Liver (tissue), 9 donors: ENCODE data around the gene FRYL. TPM values are rescaled to one million over a fixed set of nuclear protein-coding genes. Genes with fewer than 3 reads are reported as not detected.
A peak's percentile ranks its signal among the peaks of the same experiment; 100 is the strongest.

ENCODE experiments used
- DNase-seq: peaks from one replicate; pipeline ENCODE4 v3.0.0-alpha.2; 2017; ENCODE audit warnings: low spot score
- H3K27ac ChIP-seq, 2 donors: one replicate each; pipeline ENCODE4 v1.7.0; 2013; ENCODE audit warnings: inconsistent platforms in 2 of 2, low read length in 2 of 2, control low read depth in 1 of 2, low read depth in 1 of 2, mild to moderate bottlenecking in 1 of 2
- H3K27me3 ChIP-seq, 4 donors: one replicate each; pipeline versions ENCODE4 v1.6.1 to v1.7.0; 2013; ENCODE audit warnings: low read length in 3 of 4, inconsistent platforms in 1 of 4, mild to moderate bottlenecking in 1 of 4, moderate library complexity in 1 of 4; ENCODE audit not compliant: control insufficient read depth in 4 of 4, insufficient read depth in 4 of 4
- H3K36me3 ChIP-seq, 4 donors: one replicate each; pipeline versions ENCODE4 v1.6.1 to v1.7.0; 2013; ENCODE audit warnings: low read length in 3 of 4, mild to moderate bottlenecking in 3 of 4, low read depth in 1 of 4, moderate library complexity in 1 of 4; ENCODE audit not compliant: control insufficient read depth in 4 of 4, insufficient read depth in 3 of 4
- H3K4me1 ChIP-seq, 4 donors: one replicate each; pipeline versions ENCODE4 v1.6.1 to v1.7.0; 2013; ENCODE audit warnings: low read length in 3 of 4, mild to moderate bottlenecking in 3 of 4, moderate library complexity in 1 of 4; ENCODE audit not compliant: control insufficient read depth in 4 of 4, insufficient read depth in 4 of 4
- H3K4me3 ChIP-seq, 3 donors: one replicate each; pipeline versions ENCODE4 v1.6.1 to v1.7.0; 2013; ENCODE audit warnings: low read length in 3 of 3, control low read depth in 1 of 3, low read depth in 1 of 3, mild to moderate bottlenecking in 1 of 3
- H3K9ac ChIP-seq, 2 donors: one replicate each; pipeline ENCODE4 v1.7.0; 2013; ENCODE audit warnings: low read length in 2 of 2, mild to moderate bottlenecking in 2 of 2, moderate library complexity in 2 of 2, control low read depth in 1 of 2, low read depth in 1 of 2
- H3K9me3 ChIP-seq, 4 donors: one replicate each; pipeline versions ENCODE4 v1.6.1 to v1.7.0; 2013; ENCODE audit warnings: low read length in 3 of 4; ENCODE audit not compliant: control insufficient read depth in 4 of 4
- ATF3 ChIP-seq: IDR thresholded peaks from 2 replicates; pipeline ENCODE4 v1.6.1; 2016; ENCODE audit warnings: antibody characterized with exemption
- CTCF ChIP-seq: fragments of 150-350 bp; IDR thresholded peaks from 2 replicates; pipeline ENCODE4 v1.5.1; 2017; ENCODE audit warnings: improper control_type of control experiment, low read depth, low read length; ENCODE audit not compliant: missing input control
- EGR1 ChIP-seq, 2 donors: IDR thresholded peaks; 2 replicates each; pipeline ENCODE4 v1.6.1; 2016 to 2018; ENCODE audit warnings: antibody characterized with exemption in 2 of 2, low read depth in 2 of 2
- FOXA1 ChIP-seq: IDR thresholded peaks from 2 replicates; pipeline ENCODE4 v1.6.1; 2016; ENCODE audit warnings: antibody characterized with exemption
- FOXA2 ChIP-seq: IDR thresholded peaks from 2 replicates; pipeline ENCODE4 v1.6.1; 2016; ENCODE audit warnings: antibody characterized with exemption
- GABPA ChIP-seq, 2 donors: IDR thresholded peaks in 1 of 2; conservative IDR thresholded peaks in 1 of 2; 2 replicates each; pipeline ENCODE4 v1.6.1; 2016; ENCODE audit warnings: antibody characterized with exemption in 2 of 2, mild to moderate bottlenecking in 1 of 2, moderate library complexity in 1 of 2
- HNF4A ChIP-seq, 2 donors: conservative IDR thresholded peaks; 2 replicates each; pipeline ENCODE4 v1.6.1; 2016; ENCODE audit warnings: antibody characterized with exemption in 2 of 2, mild to moderate bottlenecking in 2 of 2
- JUND ChIP-seq, 2 donors: IDR thresholded peaks; 2 replicates each; pipeline ENCODE4 v1.6.1; 2016; ENCODE audit warnings: antibody characterized with exemption in 2 of 2
- NR2F2 ChIP-seq: IDR thresholded peaks from 2 replicates; pipeline ENCODE4 v1.6.1; 2016; ENCODE audit warnings: antibody characterized with exemption
- REST ChIP-seq: IDR thresholded peaks from 2 replicates; pipeline ENCODE4 v1.6.1; 2016; ENCODE audit warnings: antibody characterized with exemption, mild to moderate bottlenecking
- RXRA ChIP-seq, 2 donors: IDR thresholded peaks; 2 replicates each; pipeline ENCODE4 v1.6.1; 2017 to 2018; ENCODE audit warnings: antibody characterized with exemption in 2 of 2, mild to moderate bottlenecking in 1 of 2
- SP1 ChIP-seq: IDR thresholded peaks from 2 replicates; pipeline ENCODE4 v1.6.1; 2018; ENCODE audit warnings: antibody characterized with exemption, mild to moderate bottlenecking
- TAF1 ChIP-seq: conservative IDR thresholded peaks from 2 replicates; pipeline ENCODE4 v1.6.1; 2016; ENCODE audit warnings: antibody characterized with exemption, mild to moderate bottlenecking
- YY1 ChIP-seq: IDR thresholded peaks from 2 replicates; pipeline ENCODE4 v1.6.1; 2016; ENCODE audit warnings: antibody characterized with exemption, mild to moderate bottlenecking
- ZBTB33 ChIP-seq: IDR thresholded peaks from 2 replicates; pipeline ENCODE4 v1.6.1; 2016; ENCODE audit warnings: antibody characterized with exemption
- WGBS: extraction: QIAGEN DNeasy Blood & Tissue Kit; methylation state at CpG from one replicate; pipeline ENCODE4 v1.1.7; 2013; 5-methylcytosine and 5-hydroxymethylcytosine counted together
- polyA plus RNA-seq, 2 donors: library from polyadenylated mRNA; stranded (reverse) in 1 of 2; unstranded in 1 of 2; fragments of 200-250 nt in 1 of 2; fragments of >200 nt in 1 of 2; fragmentation: Nextera tagmentation in 1 of 2; extraction: Ambion mirVana in 1 of 2; gene quantifications; one replicate each; pipeline versions ENCODE4 v1.2.1 to v1.2.3, GENCODE V29; 2013 to 2015
- total RNA-seq, 2 donors: library from RNA; depleted of rRNA; stranded (reverse); fragments of >200 nt; gene quantifications; one replicate each; pipeline ENCODE4 v1.2.3, GENCODE V29; 2014
- donor health status: healthy.
- donor health status: healthy.
- donor health status: healthy.
- donor health status: healthy.
- donor health status: healthy.

FRYL gene
- total and polyA plus RNA-seq, 4 donors: 5.3 to 79.0 (median 27.2) TPM

- H3K27me3 ChIP-seq: peaks cover 0 to 10% (median 5%) of the 10 kb centered on the region in 4 donors
- no peaks in the 10 kb centered on the region for H3K36me3 ChIP-seq
- peaks cover 0 to 8% (median 0%) of the 10 kb centered on the region in 4 donors for H3K9me3 ChIP-seq
- peak; percentile 37 for DNase-seq
- H3K9ac ChIP-seq: no peak overlapping the region
- H3K4me3 ChIP-seq: peak overlapping the region in 1 of 3 donors; percentile 49
- peaks cover 2 to 9% (median 8%) of the 10 kb centered on the region in 4 donors for H3K4me1 ChIP-seq
- 12% methylated on average over 66 of the region's 66 CpGs for WGBS
- no peak for TF ChIP-seq ATF3
- no peak for TF ChIP-seq ZBTB33
- TF ChIP-seq REST: no peak
- no peak for TF ChIP-seq SP1
- no peak for TF ChIP-seq RXRA (IDR thresholded peaks at IDR 0.05)
- TF ChIP-seq NR2F2: no peak
- TF ChIP-seq FOXA2: no peak
- TF ChIP-seq HNF4A (conservative IDR thresholded peaks at IDR 0.05): no peak
- no peak for TF ChIP-seq EGR1 (IDR thresholded peaks at IDR 0.05; ENCODE audit: low read depth in 2 of 2)
- TF ChIP-seq GABPA (IDR thresholded peaks at IDR 0.05 in 1 of 2, conservative IDR thresholded peaks at IDR 0.05 in 1 of 2): no peak
- TF ChIP-seq FOXA1: no peak
- no peak overlapping the region for H3K27ac ChIP-seq
These were observed 296.1 kb downstream of the FRYL start for GRCh38 chr4:48483777-48484493.

GRCh38 chr4:48483006-48483776, 296.9 kb downstream of the FRYL start, which contains the start of gene SLC10A4:
Gene SLC10A4 (plus strand): TSS chr4:48483343. CDS start chr4:48483562, 219 bp downstream.
- peak within 1 kb of the TSS in 1 of 3 donors; percentile 49 for H3K4me3 ChIP-seq
- no peak within 1 kb of the TSS for H3K27ac ChIP-seq
- H3K27me3 ChIP-seq: peaks cover 0 to 10% (median 5%) of the 10 kb centered on the region in 4 donors
- TF ChIP-seq EGR1 (IDR thresholded peaks at IDR 0.05; ENCODE audit: low read depth in 2 of 2) (no peak), FOXA1 (no peak), HNF4A (conservative IDR thresholded peaks at IDR 0.05) (no peak), SP1 (no peak), ATF3 (no peak), GABPA (IDR thresholded peaks at IDR 0.05 in 1 of 2, conservative IDR thresholded peaks at IDR 0.05 in 1 of 2) (no peak), JUND (IDR thresholded peaks at IDR 0.05) (no peak), CTCF (no peak), NR2F2 (no peak), YY1 (no peak), ZBTB33 (no peak), FOXA2 (no peak), TAF1 (no peak)

More at GRCh38 chr4:48483006-48483776, 296.9 kb downstream of the FRYL start, which contains the start of gene SLC10A4:
- WGBS: 8% methylated on average over 85 of the region's 85 CpGs
- H3K9me3 ChIP-seq: peaks cover 0 to 8% (median 0%) of the 10 kb centered on the region in 4 donors
- no peaks in the 10 kb centered on the region for H3K36me3 ChIP-seq
- DNase-seq: peak; percentile 47
- H3K9ac ChIP-seq: no peak within 1 kb of the TSS
- H3K4me1 ChIP-seq: peaks cover 2 to 9% (median 8%) of the 10 kb centered on the region in 4 donors
